Erythroblast (primary cell): Measurements from ENCODE around the gene DHTKD1.

Source experiments
- GATA1 ChIP-seq: IDR thresholded peaks from 2 replicates; pipeline ENCODE4 v1.6.1; 2011; ENCODE audit warnings: low read depth, mild to moderate bottlenecking, control low read depth, low read length, moderate library complexity
- POLR2A ChIP-seq: IDR thresholded peaks from 2 replicates; pipeline ENCODE4 v1.6.1; 2011; ENCODE audit warnings: mild to moderate bottlenecking, low read length

GRCh38 chr10:12036073-12036655, 32.6 kb upstream of the DHTKD1 start:
- TF ChIP-seq POLR2A (no peak), GATA1 (no peak)
